SW480 (cell line): Measurements from ENCODE around the gene GASK1A.
"Not testable (repeated sequence)": the region's sequence is repeated elsewhere in the genome, so short reads cannot be mapped to it uniquely, and the experiment has no call there.

Source experiments
- DNase-seq: peaks from one replicate; pipeline ENCODE4 v3.0.0-alpha.2; 2016; ENCODE audit warnings: low spot score

The GASK1A gene

DNA sequence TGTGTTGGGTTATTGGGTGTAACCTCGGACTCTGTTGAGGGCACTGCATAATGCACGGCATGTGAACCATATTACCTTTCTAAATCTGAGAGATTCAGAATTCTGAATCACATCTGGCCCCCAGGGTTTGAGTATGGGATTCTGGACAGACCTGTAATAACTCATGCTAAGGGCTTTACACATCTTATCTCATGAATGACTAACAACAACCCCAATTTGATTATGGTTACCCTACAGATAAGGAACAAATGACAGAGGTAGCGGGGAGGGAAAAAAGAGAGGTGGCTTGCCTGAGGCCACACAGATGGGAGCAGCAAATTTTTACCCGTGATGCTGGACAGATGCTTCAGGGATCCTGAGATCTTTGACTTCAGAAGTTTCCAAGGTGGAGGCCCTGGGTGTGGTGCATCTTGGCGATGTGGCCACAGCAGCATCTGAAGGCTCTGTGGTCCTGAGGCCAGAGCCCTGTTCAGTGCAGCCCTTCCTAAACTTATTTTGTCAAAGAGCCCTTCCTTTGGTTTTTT, 83.0 kb downstream of the GASK1A start:
- DNase-seq, result no peak

DNA sequence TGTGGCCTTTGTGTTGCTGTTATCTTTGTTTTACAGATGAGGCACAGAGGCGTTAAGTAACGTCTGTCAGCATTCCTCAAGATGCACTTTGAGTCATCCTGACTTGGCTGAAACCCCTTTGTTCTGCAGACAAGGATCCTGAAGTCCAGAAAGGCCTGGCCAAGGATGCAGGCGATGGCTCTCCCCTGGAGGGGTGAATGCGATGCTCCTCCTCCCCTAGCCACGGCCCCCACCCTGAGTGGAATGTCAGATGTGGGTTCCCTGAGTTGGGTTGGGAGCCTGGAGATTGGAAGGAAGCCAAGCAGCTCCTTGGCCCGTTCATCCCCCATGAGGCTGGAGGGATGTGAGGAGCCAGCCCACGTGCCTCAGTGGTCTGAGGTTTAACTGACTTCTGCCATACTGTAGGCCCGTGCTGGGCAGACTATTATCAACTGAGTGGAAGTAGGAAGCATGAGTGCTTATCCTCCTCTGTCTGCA, 83.5 kb downstream of the GASK1A start:
- DNase-seq, result no peak

DNA sequence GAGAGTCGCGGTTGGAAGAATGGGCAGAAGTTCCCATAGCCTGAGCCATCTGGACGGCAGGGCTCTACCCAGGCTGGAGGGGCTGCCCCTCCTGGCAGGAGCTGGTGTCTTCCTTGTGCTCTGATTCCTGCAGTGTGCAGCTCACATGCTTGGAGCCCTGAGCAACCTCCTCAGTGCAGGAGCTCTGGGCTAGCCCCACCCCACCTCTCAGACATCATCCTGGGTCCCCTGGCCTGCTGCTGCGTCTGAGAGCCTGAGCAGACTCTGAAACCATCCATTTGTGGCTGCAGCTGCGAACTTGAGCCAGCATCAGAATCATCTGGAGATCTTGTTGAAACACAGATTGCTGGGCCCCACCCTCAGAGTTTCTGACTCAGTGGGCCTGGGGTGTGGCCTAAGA, 84.0 kb downstream of the GASK1A start:
- no peak for DNase-seq

DNA sequence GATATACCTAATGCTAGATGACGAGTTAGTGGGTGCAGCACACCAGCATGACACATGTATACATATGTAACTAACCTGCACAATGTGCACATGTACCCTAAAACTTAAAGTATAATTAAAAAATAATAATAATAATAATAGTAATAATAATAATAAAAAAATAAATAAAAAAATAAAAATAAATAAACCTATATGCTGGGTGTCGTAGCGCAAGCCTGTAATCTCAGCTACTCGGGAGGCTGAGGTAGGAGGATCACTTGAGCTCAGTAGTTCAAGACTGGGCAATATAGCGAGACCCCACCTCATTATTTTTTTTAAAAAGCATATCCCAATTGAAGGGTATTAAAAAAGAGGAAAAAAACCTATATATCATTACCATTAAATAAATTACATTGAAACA, 91.6 kb downstream of the GASK1A start:
- not testable (repeated sequence) for DNase-seq

DNA sequence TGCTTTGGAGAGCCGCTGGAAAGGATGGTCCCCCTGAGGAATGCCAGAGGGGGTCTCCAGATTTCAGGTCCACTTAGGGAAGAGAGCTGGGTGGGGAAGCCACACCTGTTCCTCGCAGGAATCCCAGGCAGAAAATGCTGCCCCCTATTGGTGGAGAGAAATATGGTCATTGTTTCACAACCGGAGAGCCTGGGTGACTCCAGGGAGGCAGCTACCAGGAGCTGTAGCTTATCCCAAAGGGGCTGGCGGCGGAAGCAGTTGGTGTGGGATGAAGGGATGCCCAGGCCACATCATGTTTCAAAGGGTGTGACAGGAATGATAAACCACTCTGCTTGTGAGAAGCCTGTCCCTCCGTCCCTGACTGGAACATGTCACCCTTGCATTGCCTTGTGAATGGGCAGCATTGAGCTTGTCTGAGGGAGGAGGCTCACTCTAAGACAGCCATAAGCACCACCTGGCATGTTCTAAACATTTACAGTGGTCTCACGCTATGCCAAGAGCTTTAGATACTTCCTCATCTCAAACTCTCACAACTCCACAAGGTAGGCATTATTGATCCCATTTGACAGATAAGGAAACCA, 92.3 kb downstream of the GASK1A start:
- DNase-seq, result no peak

DNA sequence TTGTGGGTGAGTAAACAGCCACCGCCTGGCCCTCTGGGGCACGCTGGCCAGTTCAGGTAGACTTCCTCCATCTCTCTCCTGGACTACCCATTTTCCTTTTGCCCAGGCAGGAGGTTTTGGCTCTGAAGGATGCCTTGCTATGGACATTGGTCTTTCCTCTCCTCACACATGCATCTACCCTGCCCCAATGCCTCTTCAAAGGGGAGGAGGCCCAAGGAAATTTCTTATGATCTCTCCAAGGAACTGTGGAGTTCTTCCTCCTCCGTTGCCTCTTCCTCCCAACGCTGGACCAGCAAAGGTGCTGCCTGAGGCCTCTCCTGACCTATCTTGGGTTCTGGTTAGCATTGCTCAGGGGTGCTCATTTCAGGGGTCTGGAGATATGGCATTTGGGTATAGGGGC, 93.2 kb downstream of the GASK1A start:
- no peak for DNase-seq

DNA sequence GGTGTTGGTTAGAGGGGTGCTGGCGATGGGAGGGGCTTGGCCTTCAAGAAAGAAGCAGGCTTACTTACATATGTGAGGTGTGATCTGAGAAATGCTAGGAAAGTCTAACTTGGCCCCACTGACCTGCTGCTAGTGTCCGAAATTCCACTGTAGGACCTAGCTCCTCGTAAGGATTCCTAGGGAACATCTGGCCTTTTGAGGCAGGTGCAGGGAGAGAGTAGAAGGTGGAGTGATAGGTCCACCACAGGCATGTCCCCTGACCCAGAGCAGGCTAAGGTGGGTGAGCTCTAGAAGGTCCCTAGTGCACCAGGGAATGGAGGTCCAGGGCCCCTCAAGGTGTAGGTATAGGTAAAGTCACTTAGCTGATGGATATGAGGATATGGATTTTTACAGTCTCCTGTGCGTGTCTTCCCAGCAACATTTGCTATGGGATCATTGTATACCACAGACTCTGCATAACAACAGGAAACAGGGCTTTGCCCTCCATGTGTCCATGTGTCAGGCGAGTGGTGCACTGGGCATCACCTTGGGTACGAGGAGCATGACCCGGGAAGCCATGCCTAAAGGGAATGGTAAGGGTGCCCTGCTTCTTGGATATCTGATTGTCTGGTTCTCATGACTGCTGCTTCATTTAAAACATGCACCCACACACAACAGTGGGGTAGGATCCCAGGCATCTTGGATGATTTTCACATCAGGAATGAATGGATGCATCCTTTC, 94.2 kb downstream of the GASK1A start:
- DNase-seq, result no peak

DNA sequence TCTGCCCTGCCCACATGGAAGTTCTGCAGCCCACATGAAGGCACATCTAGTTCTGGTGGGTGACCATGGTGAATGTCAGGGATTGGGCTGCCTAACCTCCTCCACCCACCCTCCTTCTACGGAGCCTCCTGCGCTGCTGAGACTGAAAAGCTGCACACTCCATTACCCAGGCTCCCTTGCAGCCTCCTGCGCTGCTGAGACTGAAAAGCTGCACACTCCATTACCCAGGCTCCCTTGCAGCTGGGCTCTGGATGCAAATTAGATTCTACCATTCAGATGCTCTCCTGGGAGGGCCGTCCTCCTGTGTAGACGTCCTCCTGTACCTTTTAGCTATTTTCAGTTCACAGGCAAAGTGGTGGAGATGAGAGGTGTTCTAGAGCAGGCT, 94.7 kb downstream of the GASK1A start:
- no peak for DNase-seq

DNA sequence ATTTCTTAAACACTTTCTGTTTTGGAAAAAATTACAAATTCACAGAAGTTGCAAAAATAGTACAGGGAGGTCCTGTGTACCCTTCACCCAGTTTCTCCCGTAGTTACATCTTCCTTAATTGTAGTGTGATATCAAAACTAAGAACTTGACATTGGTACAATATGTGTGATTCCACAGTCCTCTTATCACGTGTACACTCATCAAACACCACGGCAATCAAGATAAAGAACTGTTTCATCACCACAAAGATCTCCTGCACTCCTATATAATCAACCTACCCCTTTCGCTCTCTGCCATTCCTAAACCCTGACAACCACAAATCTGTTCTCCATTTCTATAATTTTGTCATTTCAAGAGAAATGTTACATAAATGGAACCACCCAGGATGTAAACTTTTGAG, 95.4 kb downstream of the GASK1A start:
- DNase-seq, result no peak

DNA sequence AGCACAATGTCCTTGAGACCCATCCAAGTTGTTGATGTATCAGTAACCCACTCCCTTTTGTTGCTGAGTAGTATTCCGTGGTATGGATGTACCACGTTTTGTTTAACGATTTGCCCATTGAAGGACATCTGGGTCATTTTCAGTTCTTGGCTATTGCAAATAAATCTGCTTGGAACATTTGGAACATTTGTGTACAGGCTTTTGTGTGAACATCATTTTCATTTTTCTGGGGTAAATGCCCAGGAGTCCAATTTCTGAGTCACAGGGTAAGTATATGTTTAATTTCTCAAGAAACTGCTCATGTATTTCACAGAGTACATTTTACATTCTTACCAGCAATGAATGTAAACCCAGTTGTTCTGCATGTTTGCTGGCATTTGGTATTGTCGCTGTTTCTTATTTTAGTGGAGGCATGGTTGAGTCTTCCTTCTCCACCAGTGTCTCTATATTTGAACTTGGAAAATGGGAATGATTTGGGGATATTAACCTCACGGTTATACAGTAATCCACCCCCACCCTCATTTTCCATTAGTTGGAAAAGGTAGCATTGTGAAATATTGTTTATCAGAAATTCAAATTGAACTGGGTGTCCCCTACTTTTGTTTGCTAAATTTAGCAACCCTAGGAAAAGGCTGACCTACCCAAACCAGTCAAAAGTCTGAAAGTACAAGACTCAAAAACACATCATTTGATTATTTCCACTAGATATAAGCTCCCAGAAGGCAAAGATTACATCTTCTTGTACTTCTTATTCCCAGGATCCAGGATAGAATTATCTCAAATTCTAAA, 96.0 kb downstream of the GASK1A start:
- no peak for DNase-seq

DNA sequence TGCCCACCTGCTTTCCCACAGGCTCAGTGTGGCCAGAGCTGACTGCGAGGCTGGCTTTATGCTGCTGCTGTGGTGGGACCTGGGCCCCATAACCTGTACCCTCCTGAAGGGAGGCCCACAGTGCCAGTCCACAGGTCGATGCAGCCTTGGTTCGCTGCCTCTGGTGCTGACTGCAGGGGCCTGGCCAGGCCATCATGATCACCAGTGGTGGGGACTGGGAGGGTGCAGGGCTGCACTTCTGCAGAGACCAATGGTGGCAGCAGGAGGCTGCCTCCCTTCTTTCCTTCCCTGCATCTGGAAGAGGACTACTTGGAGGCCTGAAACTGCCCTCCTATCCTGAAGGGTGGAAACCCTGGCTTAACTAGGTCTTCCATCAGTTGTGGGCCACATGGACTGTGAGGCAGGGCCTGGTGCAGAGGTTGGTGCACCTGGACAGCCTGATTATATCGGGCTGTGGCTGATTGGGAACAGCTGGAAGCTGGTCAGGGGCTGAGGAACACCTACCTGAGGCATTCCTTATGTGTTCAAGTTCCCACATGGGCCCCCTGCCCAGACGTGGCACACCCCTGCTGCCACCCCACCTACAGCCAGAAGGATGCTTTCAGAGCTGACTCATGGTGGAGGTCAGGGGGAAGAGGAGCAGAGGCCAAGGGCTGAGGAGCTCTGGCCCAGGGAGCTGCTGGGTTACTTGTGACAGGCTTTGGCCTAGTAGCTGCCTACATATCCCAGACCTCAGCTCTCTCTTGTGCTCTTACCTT, 97.0 kb downstream of the GASK1A start:
- DNase-seq, result no peak

DNA sequence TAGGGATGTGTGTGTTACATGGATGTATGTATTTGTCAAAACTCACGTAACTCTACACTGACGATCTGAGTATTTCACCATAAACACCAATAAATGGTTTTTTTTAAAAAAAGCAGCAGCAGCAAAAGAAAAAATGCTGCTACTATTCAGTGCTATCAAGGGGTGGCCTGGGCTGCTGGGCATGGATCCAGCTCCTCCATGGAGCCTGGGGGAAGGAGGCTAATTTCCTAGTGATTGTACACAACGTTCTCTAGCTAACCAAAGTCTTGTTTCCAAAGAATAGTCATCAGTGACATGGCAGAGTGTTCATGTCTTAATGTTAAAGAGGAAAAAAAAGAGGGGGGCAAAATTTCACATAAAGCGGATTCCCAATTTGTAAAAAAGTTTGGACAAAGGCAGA, 97.7 kb downstream of the GASK1A start:
- no peak for DNase-seq

DNA sequence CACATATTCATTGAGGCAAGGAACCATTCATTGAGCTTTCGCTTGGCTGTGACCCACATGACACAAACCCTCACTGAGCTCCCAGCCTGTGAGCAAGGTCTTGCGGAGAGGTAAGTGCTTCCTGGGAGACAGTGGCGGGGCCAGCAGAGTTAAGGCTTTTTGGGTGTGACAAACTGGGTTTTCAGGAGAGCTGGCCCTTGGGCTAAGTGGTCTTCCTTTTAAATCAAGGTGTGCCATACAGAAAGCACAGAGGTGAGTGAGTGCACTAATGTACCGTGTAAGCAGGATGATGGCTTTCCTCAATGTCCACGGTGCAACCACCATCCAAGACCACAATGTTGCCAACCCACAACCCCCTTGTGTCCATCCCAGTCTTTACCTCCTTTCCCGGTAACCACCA, 98.2 kb downstream of the GASK1A start:
- no peak for DNase-seq

DNA sequence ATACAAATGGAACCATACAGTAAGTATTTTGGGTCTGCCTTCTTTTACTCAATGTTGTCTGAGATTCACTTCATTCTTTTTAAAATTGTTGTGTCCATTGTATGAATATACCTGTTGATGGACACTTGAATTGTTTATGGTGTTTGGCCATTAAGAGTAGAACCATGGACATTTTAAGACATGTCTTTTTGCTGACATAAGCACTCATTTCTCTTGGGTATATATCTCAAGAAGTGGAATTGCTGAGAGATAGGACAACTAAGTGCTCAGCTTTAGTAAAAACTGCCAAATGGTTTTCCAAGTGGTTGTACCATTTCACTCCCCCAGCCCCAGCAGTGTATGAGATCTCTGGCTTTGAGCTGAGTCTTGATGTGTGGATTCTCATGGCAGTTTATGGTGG, 98.6 kb downstream of the GASK1A start:
- DNase-seq, result no peak

DNA sequence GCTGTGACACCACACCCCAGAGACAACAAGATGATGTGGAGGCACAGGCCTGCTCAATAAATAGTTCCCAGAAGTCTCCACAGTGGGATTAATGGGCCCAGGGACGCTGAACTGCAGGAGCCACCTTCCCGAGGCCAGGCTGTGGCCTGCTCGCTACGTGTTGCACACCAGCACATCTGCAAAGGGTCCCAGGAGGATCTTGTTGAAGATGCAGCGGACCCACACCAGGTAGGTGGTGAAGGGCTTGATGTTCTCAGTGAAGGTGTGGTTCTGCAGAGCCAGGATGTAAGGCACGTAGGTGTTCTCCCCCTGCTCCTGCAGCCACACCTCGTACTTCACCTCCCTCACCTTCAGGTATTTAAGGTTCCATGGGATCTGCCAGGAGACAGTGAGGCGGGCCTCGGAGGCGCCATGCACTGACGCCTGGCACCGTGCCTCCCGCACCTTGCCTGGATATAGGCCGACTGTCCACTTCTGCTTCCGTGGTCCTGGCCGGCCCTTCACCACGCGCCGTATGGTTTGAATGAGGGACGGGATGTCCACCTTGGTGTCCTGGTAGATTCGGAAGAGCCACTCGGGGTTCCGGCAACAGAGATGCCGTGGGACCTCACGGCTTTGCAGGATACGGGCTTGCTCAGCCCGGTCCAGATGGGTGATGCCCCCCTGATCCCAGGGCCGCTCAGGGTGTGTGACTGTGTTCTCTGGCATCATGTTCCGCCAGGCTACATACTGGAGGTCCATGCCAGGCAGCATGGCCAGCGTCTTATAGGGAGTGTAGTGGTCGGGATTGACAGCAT, 100.6 kb downstream of the GASK1A start:
- no peak for DNase-seq

DNA sequence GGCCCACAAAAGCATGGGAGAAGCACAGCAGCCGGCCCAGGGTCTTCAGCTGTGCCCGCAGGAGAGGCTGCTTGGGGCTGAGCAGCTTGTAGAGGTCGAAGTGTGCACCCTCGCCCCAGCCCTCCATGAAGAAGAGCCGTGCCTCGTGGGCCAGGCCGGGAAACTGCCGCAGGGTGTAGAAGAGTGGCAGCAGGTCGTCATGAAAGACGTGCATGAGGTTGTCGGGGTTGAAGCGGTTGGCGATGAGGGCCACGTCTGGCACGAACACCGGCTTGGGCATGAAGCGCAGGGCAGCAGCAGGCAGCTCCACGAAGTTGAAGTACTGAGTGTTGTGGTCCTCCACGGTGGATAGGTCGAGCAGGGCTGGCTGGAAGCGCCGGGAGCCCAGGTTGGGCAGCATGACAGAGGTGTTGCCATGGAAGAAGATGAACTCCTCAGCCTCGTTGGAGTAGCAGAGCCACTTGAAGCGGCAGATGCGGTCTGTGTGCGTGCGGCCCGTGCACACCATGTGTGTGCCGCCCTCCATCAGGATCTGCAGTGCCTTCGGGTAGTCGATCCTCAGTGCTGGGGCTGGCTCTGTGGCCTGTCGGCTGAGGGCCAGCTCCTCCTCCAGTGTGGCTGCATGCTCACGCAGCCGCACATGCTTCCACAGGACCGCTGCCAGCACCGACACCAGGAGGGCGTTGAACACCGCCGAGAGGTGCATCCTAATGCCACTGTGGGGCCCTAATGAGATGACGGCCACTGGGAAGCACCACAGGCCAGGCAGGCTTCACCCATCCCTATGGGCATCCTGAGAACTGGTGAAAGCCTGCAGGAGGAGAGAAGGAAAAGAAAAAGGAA, 101.8 kb downstream of the GASK1A start:
- no peak for DNase-seq

DNA sequence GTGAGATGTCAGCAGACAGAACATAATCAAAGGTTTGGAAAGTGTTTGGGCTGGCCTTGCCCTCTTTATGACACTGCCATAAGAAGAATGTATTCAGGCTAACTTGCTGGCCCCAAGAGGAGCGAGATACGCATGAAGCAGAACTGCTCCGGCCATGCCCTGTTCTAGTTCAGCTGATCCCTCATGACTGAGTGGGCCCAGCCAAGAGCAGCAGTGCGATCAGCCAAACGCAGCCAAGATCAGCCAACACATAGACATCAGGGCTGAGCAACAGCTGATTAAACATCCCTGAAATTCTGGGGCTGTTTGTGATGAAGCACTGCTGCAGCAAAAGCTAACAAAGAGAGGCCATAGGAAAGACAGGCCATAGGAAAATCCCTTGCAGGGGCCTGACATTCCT, 102.7 kb downstream of the GASK1A start:
- DNase-seq, result no peak

DNA sequence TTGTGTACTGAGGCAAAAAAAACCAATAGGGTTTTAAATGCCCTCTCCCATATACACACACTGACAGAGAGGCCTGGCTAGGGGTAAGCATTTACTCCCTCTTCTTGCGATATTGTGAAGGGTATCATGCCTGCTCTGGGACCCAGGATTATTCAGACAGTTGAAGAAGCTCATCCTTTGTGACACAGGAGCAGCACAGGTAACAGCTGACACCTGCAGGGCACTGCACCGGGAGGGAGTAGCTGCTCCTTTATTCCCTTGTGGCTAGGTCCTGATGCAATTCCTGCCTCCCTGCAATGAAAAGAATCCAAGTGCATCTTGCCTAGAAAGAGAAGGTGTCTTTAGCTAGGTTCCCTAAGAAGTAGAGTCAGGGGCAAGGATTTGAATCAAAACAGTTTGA, 103.3 kb downstream of the GASK1A start:
- no peak for DNase-seq

DNA sequence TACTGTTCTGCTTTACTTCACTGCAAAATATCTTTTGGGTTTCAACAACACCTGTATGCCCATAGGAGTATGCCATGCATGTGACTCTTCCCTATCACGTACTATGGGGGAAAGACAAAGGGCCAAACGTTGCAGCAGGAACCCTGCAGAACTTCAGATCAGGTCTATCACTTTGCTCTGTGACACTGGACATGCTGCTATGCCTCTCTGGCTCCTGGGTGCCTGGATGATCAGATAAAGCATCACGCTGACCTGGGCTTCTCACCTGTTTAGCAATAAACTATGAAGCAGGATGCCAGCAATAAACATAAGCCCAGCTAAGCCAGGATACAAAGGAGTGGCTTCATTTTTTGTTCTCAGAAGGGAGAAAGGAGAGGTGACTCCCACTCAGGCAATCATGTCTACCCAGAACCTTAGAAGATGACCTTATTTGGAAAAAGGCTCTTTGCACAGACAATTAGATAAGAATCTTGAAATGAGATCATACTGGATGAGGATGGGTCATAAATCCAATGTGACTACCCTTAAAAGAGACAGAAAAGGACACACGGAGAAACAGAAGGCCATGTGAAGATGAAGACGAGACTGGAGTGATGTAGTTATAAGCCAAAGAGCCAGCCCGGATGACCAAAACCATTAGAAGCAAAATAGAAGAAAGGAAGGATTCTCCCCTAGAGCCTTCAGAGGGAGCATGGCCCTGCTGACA, 107.5 kb downstream of the GASK1A start:
- DNase-seq, result no peak

DNA sequence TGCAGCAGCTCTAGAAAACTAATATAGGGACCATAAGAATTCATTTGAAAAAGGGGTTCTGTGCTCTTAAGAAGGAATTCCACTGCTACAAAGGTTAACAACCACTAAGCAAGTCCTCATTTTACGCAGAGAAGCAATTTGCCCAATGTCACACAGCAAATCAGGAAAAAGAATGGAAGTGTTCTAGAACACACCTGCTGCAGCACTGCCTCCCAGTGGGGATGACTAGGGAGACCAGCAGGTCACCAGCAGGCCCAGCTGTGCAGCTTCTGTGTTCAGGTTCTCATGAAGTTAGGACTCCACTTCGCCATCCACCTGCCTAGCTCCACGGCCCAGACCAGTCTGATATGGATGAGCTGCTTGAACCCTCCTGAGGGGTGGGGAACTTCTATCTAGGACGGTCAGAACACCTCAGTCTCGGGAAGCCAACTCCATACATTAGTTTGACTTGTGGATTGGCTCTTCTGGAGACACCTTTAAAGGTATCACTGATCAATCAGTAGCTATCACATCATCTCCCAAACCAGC, 108.2 kb downstream of the GASK1A start:
- no peak for DNase-seq
